Breast epithelium (tissue), 4 donors: ENCODE measurements around the gene EEPD1. TPM values are rescaled to one million over a fixed set of nuclear protein-coding genes. Genes with fewer than 3 reads are reported as not detected.

Source experiments
- DNase-seq, 2 donors: peaks; one replicate each; pipeline ENCODE4 v3.0.0-alpha.2; 2019; ENCODE audit warnings: low spot score in 2 of 2
- H3K27ac ChIP-seq, 2 donors: fragments of 200-600 bp; sonication (generic) in 1 of 2; one replicate each; pipeline ENCODE4 v1.5.1; 2016 to 2019; ENCODE audit warnings: mild to moderate bottlenecking in 1 of 2
- H3K27me3 ChIP-seq, 2 donors: fragments of 200-600 bp; sonication (generic) in 1 of 2; one replicate each; pipeline versions ENCODE4 v1.5.1 to v1.6.0; 2017 to 2019; ENCODE audit warnings: control low read depth in 1 of 2, mild to moderate bottlenecking in 1 of 2
- H3K36me3 ChIP-seq: fragments of 200-600 bp; one replicate; pipeline ENCODE4 v1.5.1; 2019
- H3K4me1 ChIP-seq, 2 donors: fragments of 200-600 bp; sonication (generic); one replicate each; pipeline ENCODE4 v1.5.1; 2016 to 2019; ENCODE audit warnings: control low read depth in 1 of 2
- H3K4me3 ChIP-seq, 3 donors: fragments of 200-600 bp; sonication (generic); 1 replicate in 2 of 3; 2 replicates in 1 of 3; pipeline ENCODE4 v1.5.1; 2016 to 2019; ENCODE audit warnings: mild to moderate bottlenecking in 3 of 3, moderate library complexity in 2 of 3
- H3K9me3 ChIP-seq, 2 donors: fragments of 200-600 bp; sonication (generic) in 1 of 2; one replicate each; pipeline ENCODE4 v1.5.1; 2016 to 2019; ENCODE audit warnings: control low read depth in 1 of 2
- CTCF ChIP-seq, 3 donors: fragments of 450-650 bp; IDR thresholded peaks; one replicate each; pipeline ENCODE4 v1.5.1; 2016 to 2017; ENCODE audit warnings: antibody characterized with exemption in 3 of 3, mild to moderate bottlenecking in 3 of 3, moderate library complexity in 3 of 3
- POLR2A ChIP-seq: fragments of 450-650 bp; IDR thresholded peaks from one replicate; pipeline ENCODE4 v1.6.1; 2016; ENCODE audit warnings: antibody characterized with exemption, mild to moderate bottlenecking, moderate library complexity
- POLR2AphosphoS5 ChIP-seq, 3 donors: sonication (generic); formaldehyde crosslinking; IDR thresholded peaks; one replicate each; pipeline ENCODE4 v1.6.1; 2017; ENCODE audit warnings: antibody characterized with exemption in 3 of 3
- intact Hi-C: fragments of 100-400 bp; cut with DNase I; formaldehyde crosslinking; loops from one replicate; pipeline ENCODE4 v1.15.1; 2023; ENCODE audit warnings: low total_unique reads
- total RNA-seq, 3 donors: library from RNA; depleted of rRNA; stranded (reverse); fragments of >200 nt; gene quantifications; one replicate each; pipeline ENCODE4 v1.1.0, GENCODE V29; 2016

The EEPD1 gene
- total RNA-seq, 3 donors from 2014 or later = 6.4 to 32.5 (median 10.5) TPM

- Histone ChIP-seq H3K36me3 (no peaks in the 10 kb centered on the region), H3K27me3 (no peaks in the 10 kb centered on the region), H3K9me3 (no peaks in the 10 kb centered on the region), H3K4me1 (no peaks in the 10 kb centered on the region), H3K27ac (no peak overlapping the region), H3K4me3 (no peak overlapping the region)
- no peak for DNase-seq
- TF ChIP-seq CTCF (IDR thresholded peaks at IDR 0.05) (no peak), POLR2A (no peak), POLR2AphosphoS5 (IDR thresholded peaks at IDR 0.05) (no peak)
- intact Hi-C loops = no loop called here
These were observed 25.8 kb upstream of the EEPD1 start for GRCh38 chr7:36127075-36127740.

GRCh38 chr7:36128448-36129047 lies 24.5 kb upstream of the EEPD1 start:
- Histone ChIP-seq H3K36me3 (no peaks in the 10 kb centered on the region), H3K9me3 (no peaks in the 10 kb centered on the region), H3K27ac (peak overlapping the region; percentile 52 to 77), H3K4me3 (peak overlapping the region in 1 of 3 donors; percentile 30), H3K4me1 (no peaks in the 10 kb centered on the region), H3K27me3 (no peaks in the 10 kb centered on the region)
- TF ChIP-seq CTCF (IDR thresholded peaks at IDR 0.05) = peak; percentile 88 to 90 (median 89)
- no peak for TF ChIP-seq POLR2A
- TF ChIP-seq POLR2AphosphoS5 (IDR thresholded peaks at IDR 0.05) = peak in 2 of 3 donors; percentile 37 to 67
- peak; percentile 81 to 84 for DNase-seq
- intact Hi-C loops = no loop called here

- no peak overlapping the region for H3K4me3 ChIP-seq
- no peak for TF ChIP-seq CTCF (IDR thresholded peaks at IDR 0.05)
- no peak for TF ChIP-seq POLR2A
- intact Hi-C loops = no loop called here
- no peaks in the 10 kb centered on the region for H3K36me3 ChIP-seq
- peak overlapping the region; percentile 52 to 77 for H3K27ac ChIP-seq
- no peaks in the 10 kb centered on the region for H3K4me1 ChIP-seq
- DNase-seq = no peak
- no peaks in the 10 kb centered on the region for H3K27me3 ChIP-seq
- H3K9me3 ChIP-seq = no peaks in the 10 kb centered on the region
These were observed 24.0 kb upstream of the EEPD1 start for GRCh38 chr7:36129048-36129534.

GRCh38 chr7:36130236-36130945 lies 22.7 kb upstream of the EEPD1 start:
- no peaks in the 10 kb centered on the region for H3K4me1 ChIP-seq
- TF ChIP-seq POLR2AphosphoS5 (IDR thresholded peaks at IDR 0.05) (no peak), CTCF (IDR thresholded peaks at IDR 0.05) (no peak), POLR2A (no peak)
- intact Hi-C loops = no loop called here
- no peak for DNase-seq
- H3K4me3 ChIP-seq = no peak overlapping the region
- no peak overlapping the region for H3K27ac ChIP-seq
- no peaks in the 10 kb centered on the region for H3K9me3 ChIP-seq
- H3K27me3 ChIP-seq = no peaks in the 10 kb centered on the region
- H3K36me3 ChIP-seq = no peaks in the 10 kb centered on the region

GRCh38 chr7:36131026-36131425 lies 22.0 kb upstream of the EEPD1 start:
- no peaks in the 10 kb centered on the region for H3K36me3 ChIP-seq
- H3K4me1 ChIP-seq = no peaks in the 10 kb centered on the region
- no peak for TF ChIP-seq POLR2AphosphoS5 (IDR thresholded peaks at IDR 0.05)
- no peak for TF ChIP-seq POLR2A
- TF ChIP-seq CTCF (IDR thresholded peaks at IDR 0.05) = no peak
- DNase-seq = no peak
- H3K27me3 ChIP-seq = no peaks in the 10 kb centered on the region
- no peak overlapping the region for H3K27ac ChIP-seq
- H3K9me3 ChIP-seq = no peaks in the 10 kb centered on the region
- intact Hi-C loops = no loop called here
- no peak overlapping the region for H3K4me3 ChIP-seq
